K562 (cell line): ENCODE data around the gene GNG7. TPM values are rescaled to one million over a fixed set of nuclear protein-coding genes. Genes with fewer than 3 reads are reported as not detected.

Experiments used
- CAMTA2 ChIP-seq: fragments of 250-450 bp; sonication (Bioruptor Pico); conservative IDR thresholded peaks from 2 replicates; pipeline ENCODE4 v1.5.1; 2022
- CBX1 ChIP-seq: sonication (generic); IDR thresholded peaks from 2 replicates; pipeline ENCODE4 v1.6.1; 2016; ENCODE audit warnings: antibody characterized with exemption, low read depth, mild to moderate bottlenecking
- EP400 ChIP-seq: fragments of 450-650 bp; IDR thresholded peaks from 2 replicates; pipeline ENCODE4 v1.6.1; 2017; ENCODE audit warnings: antibody characterized with exemption, mild to moderate bottlenecking, moderate library complexity
- JUND ChIP-seq, 2 experiments: IDR thresholded peaks; 2 replicates in 1 of 2; 3 replicates in 1 of 2; pipeline ENCODE4 v1.6.1; 2011; ENCODE audit warnings: borderline replicate concordance in 2 of 2, low read depth in 2 of 2, low read length in 2 of 2, improper control_type of control experiment in 1 of 2, missing biosample characterization in 1 of 2, missing genetic modification characterization in 1 of 2, missing genetic modification reagents in 1 of 2
- NEUROD1 ChIP-seq: fragments of 150-350 bp; IDR thresholded peaks from 2 replicates; pipeline ENCODE4 v1.6.1; 2014; ENCODE audit warnings: borderline replicate concordance, low read length, low read depth; ENCODE audit not compliant: partially characterized antibody
- NFRKB ChIP-seq: fragments of 450-650 bp; IDR thresholded peaks from 2 replicates; pipeline ENCODE4 v1.6.1; 2016; ENCODE audit warnings: low read depth
- NFXL1 ChIP-seq: fragments of 450-650 bp; formaldehyde crosslinking; IDR thresholded peaks from 2 replicates; pipeline ENCODE4 v1.4.0; 2021; ENCODE audit warnings: mild to moderate bottlenecking
- RBM22 ChIP-seq: fragments of 200-400 bp; formaldehyde crosslinking; IDR thresholded peaks from 2 replicates; pipeline ENCODE4 v1.6.1; 2018; ENCODE audit warnings: low read length, low read depth; ENCODE audit not compliant: poor library complexity, severe bottlenecking
- TCFL5 ChIP-seq: fragments of 250-450 bp; sonication (Bioruptor Pico); conservative IDR thresholded peaks from 2 replicates; pipeline ENCODE4 v1.6.1; 2021; ENCODE audit warnings: mild to moderate bottlenecking, moderate library complexity, matching md5 sums
- ZBTB7A ChIP-seq: IDR thresholded peaks from 2 replicates; pipeline ENCODE4 v1.6.1; 2011; ENCODE audit warnings: low read depth, mild to moderate bottlenecking, low read length, moderate library complexity, borderline replicate concordance; ENCODE audit not compliant: control insufficient read depth
- ZNF143 ChIP-seq: sonication (generic); formaldehyde crosslinking; IDR thresholded peaks from 2 replicates; pipeline ENCODE4 v1.9.0; 2022; ENCODE audit warnings: mild to moderate bottlenecking, missing genetic modification reagents
- ZNF175 ChIP-seq: fragments of 200-800 bp; sonication (Bioruptor generic); IDR thresholded peaks from 2 replicates; pipeline ENCODE4 v1.6.1; 2016; ENCODE audit warnings: low read depth, mild to moderate bottlenecking, missing genetic modification characterization, missing compliant biosample characterization
- ZNF583 ChIP-seq: fragments of 250-450 bp; sonication (Bioruptor Pico); IDR thresholded peaks from 2 replicates; pipeline ENCODE4 v1.4.0; 2020
- ZNF584 ChIP-seq: fragments of 200-800 bp; sonication (Bioruptor generic); IDR thresholded peaks from 2 replicates; pipeline ENCODE4 v1.6.1; 2016; ENCODE audit warnings: low read depth, mild to moderate bottlenecking, missing genetic modification characterization, missing compliant biosample characterization
- ZNF830 ChIP-seq: fragments of 250-450 bp; sonication (Bioruptor Pico); IDR thresholded peaks from 2 replicates; pipeline ENCODE4 v1.5.0; 2021; ENCODE audit warnings: mild to moderate bottlenecking
- polyA plus RNA-seq, 8 experiments: library from polyadenylated mRNA; depleted of rRNA in 4 of 8; stranded (reverse) in 5 of 8; unstranded in 3 of 8; fragments of >200 nt; fragmentation: Nextera tagmentation in 2 of 8; fragmentation: Illumina TruSeq in 1 of 8; extraction: Ambion mirVana in 2 of 8; extraction: Trizol in 1 of 8; gene quantifications; 2 replicates each; pipeline versions ENCODE4 v1.2.1 to v1.2.3, GENCODE V29; 2011 to 2014; ENCODE audit warnings: inconsistent platforms in 1 of 8, missing spikeins in 1 of 8
- total RNA-seq, 7 experiments: library from RNA; depleted of rRNA in 6 of 7; stranded (reverse); fragments of >200 nt in 6 of 7; fragmentation: Illumina TruSeq in 2 of 7; extraction: Trizol in 2 of 7; gene quantifications; 2 replicates each; pipeline versions ENCODE4 v1.2.1 to v1.2.3, GENCODE V29; 2011 to 2021; ENCODE audit warnings: low replicate concordance in 1 of 7
- TF ChIP-seq, protein P1 (sequence below): fragments of 450-650 bp; IDR thresholded peaks from 2 replicates; pipeline ENCODE4 v1.6.1; 2017; ENCODE audit warnings: antibody characterized with exemption, mild to moderate bottlenecking
- TF ChIP-seq, protein P2 (sequence below), 2 experiments: fragments of 450-650 bp in 1 of 2; sonication (generic) in 1 of 2; formaldehyde crosslinking; conservative IDR thresholded peaks; 2 replicates each; pipeline versions ENCODE4 v1.4.0 to v1.8.1; 2020 to 2022; ENCODE audit warnings: mild to moderate bottlenecking in 1 of 2, missing genetic modification reagents in 1 of 2
- TF ChIP-seq, protein P3 (sequence below): sonication (generic); formaldehyde crosslinking; IDR thresholded peaks from 2 replicates; pipeline ENCODE4 v1.8.0; 2022; ENCODE audit warnings: missing genetic modification reagents, mild to moderate bottlenecking, borderline replicate concordance
- TF ChIP-seq, protein P4 (sequence below), 2 experiments: fragments of 450-650 bp; IDR thresholded peaks; 2 replicates each; pipeline ENCODE4 v1.6.1; 2016

The GNG7 gene
- total and polyA plus RNA-seq, 9 of the 15 experiments (the other 6 are each of a cell fraction or from before 2014, with no cell fraction given) = 0.01 to 0.20 (median 0.06) TPM; not detected in 1

DNA sequence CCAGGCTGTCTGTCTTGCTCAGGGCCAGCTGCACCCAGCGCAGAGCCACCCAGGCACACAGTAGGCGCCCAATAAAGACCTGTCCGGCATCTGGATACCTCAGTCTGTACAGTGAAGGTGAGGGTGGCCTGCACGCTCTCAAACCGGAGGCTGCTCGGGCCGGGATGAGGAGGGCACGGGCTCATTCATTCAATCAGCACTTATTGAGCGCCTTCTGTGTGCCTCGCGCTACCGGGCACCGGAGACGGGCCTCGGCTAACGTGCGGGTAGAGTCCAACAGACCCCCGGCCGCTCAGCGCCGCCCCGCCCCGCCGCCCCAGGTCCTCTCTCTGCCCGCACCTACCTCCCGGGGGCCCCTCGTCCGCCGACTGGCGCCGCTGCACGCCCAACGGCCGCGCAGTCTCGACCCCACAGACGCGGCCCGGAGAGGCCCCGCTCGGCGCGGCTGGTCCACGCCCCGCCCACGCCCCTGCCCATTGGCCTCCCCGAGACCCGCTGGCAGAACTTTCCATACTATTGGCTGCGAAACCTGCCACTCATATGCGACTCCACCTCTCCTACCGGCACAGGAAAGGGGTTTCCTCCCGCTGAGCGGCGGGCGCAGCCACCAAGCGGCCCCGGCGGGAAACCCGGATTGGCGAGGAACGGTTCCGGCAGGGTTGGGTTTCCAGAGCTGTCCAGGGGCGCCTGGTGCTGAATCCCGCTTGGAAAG is 37.3 kb upstream of the GNG7 start, which contains the start of gene SLC39A3 (continued):
- TF ChIP-seq, protein P1, sequence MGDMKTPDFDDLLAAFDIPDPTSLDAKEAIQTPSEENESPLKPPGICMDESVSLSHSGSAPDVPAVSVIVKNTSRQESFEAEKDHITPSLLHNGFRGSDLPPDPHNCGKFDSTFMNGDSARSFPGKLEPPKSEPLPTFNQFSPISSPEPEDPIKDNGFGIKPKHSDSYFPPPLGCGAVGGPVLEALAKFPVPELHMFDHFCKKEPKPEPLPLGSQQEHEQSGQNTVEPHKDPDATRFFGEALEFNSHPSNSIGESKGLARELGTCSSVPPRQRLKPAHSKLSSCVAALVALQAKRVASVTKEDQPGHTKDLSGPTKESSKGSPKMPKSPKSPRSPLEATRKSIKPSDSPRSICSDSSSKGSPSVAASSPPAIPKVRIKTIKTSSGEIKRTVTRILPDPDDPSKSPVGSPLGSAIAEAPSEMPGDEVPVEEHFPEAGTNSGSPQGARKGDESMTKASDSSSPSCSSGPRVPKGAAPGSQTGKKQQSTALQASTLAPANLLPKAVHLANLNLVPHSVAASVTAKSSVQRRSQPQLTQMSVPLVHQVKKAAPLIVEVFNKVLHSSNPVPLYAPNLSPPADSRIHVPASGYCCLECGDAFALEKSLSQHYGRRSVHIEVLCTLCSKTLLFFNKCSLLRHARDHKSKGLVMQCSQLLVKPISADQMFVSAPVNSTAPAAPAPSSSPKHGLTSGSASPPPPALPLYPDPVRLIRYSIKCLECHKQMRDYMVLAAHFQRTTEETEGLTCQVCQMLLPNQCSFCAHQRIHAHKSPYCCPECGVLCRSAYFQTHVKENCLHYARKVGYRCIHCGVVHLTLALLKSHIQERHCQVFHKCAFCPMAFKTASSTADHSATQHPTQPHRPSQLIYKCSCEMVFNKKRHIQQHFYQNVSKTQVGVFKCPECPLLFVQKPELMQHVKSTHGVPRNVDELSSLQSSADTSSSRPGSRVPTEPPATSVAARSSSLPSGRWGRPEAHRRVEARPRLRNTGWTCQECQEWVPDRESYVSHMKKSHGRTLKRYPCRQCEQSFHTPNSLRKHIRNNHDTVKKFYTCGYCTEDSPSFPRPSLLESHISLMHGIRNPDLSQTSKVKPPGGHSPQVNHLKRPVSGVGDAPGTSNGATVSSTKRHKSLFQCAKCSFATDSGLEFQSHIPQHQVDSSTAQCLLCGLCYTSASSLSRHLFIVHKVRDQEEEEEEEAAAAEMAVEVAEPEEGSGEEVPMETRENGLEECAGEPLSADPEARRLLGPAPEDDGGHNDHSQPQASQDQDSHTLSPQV = no peak
- peak; percentile 60 for TF ChIP-seq JUND (IDR thresholded peaks at IDR 0.05; ENCODE audit: borderline replicate concordance, low read depth, low read length)
- TF ChIP-seq JUND (tag; IDR thresholded peaks at IDR 0.05; ENCODE audit: borderline replicate concordance, low read depth, low read length) = peak; percentile 44; the same call in 1 of the 3 replicates
- no peak; the same call in 1 of the 2 replicates for TF ChIP-seq EP400
- TF ChIP-seq NEUROD1 = peak; percentile 95
- 0 out of 2 replicates have a peak, but pooled peaks have one; percentile 8 for TF ChIP-seq NFRKB
- peak; percentile 80 for TF ChIP-seq ZBTB7A
- peak; percentile 84 for TF ChIP-seq RBM22
- TF ChIP-seq ZNF830 = no peak
- TF ChIP-seq ZNF143 (CRISPR knock-in tag) = peak; percentile 50; the same call in 1 of the 2 replicates
- TF ChIP-seq CBX1 = 0 out of 2 replicates have a peak, but pooled peaks have one; percentile 59
- TF ChIP-seq ZNF175 (CRISPR knock-in tag) = peak; percentile 90
- 0 out of 2 replicates have a peak, but pooled peaks have one; percentile 44 for TF ChIP-seq TCFL5 (CRISPR knock-in tag)
- TF ChIP-seq NFXL1 (CRISPR knock-in tag) = no peak
- TF ChIP-seq, protein P2, sequence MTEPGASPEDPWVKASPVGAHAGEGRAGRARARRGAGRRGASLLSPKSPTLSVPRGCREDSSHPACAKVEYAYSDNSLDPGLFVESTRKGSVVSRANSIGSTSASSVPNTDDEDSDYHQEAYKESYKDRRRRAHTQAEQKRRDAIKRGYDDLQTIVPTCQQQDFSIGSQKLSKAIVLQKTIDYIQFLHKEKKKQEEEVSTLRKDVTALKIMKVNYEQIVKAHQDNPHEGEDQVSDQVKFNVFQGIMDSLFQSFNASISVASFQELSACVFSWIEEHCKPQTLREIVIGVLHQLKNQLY (CRISPR knock-in tag; conservative IDR thresholded peaks at IDR 0.05) = peak in 1 of 2 experiments; percentile 89; a peak in 1 of 4 replicates
- peak; percentile 60; the same call in 1 of the 2 replicates for TF ChIP-seq ZNF583
- TF ChIP-seq, protein P3, sequence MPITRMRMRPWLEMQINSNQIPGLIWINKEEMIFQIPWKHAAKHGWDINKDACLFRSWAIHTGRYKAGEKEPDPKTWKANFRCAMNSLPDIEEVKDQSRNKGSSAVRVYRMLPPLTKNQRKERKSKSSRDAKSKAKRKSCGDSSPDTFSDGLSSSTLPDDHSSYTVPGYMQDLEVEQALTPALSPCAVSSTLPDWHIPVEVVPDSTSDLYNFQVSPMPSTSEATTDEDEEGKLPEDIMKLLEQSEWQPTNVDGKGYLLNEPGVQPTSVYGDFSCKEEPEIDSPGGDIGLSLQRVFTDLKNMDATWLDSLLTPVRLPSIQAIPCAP (CRISPR knock-in tag) = peak; percentile 89; the same call in 1 of the 2 replicates
- no peak for TF ChIP-seq CAMTA2 (CRISPR knock-in tag)
- peak; percentile 63; the same call in 1 of the 2 replicates for TF ChIP-seq ZNF584
- TF ChIP-seq, protein P4, sequence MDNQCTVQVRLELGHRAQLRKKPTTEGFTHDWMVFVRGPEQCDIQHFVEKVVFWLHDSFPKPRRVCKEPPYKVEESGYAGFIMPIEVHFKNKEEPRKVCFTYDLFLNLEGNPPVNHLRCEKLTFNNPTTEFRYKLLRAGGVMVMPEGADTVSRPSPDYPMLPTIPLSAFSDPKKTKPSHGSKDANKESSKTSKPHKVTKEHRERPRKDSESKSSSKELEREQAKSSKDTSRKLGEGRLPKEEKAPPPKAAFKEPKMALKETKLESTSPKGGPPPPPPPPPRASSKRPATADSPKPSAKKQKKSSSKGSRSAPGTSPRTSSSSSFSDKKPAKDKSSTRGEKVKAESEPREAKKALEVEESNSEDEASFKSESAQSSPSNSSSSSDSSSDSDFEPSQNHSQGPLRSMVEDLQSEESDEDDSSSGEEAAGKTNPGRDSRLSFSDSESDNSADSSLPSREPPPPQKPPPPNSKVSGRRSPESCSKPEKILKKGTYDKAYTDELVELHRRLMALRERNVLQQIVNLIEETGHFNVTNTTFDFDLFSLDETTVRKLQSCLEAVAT (IDR thresholded peaks at IDR 0.05) = peak; percentile 36 to 56; a peak in 1 of 4 replicates
